Ramos (cell line): ENCODE results near the gene EFCC1.

Experiments used
- in situ Hi-C: fragments of 300-500 bp; cut with MboI; formaldehyde crosslinking; loops from one replicate; pipeline ENCODE4 v1.14.3; 2022; ENCODE audit warnings: low sequenced_read_pairs; ENCODE audit not compliant: unreplicated experiment

The EFCC1 gene

GRCh38 chr3:128994173-128994512 is 7.0 kb upstream of the EFCC1 start:
- in situ Hi-C loops: no loop called here

GRCh38 chr3:128994581-128995546 is 6.2 kb upstream of the EFCC1 start:
- in situ Hi-C loops: no loop called here

- in situ Hi-C loops: no loop called here
Observed at GRCh38 chr3:128995737-128996136, 5.4 kb upstream of the EFCC1 start.

DNA sequence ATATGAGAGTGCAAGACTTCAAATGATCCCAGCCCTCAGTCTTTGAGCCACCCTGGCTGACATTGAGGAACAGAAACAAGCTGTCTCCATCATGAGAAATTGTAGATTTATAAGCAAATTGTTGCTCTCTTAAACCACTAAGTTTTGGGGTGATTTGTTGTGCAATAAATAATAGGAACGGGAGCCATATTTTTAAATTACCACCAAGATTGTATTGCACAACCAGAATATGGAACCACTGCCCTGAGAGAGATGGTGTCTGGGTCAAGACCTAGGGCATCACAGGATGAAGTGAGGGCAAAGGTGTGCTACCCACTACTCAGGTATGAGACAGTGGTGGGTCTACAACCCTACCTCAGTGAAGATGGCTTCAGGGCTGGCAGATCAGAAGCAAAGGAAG is 4.9 kb upstream of the EFCC1 start:
- in situ Hi-C loops: no loop called here

- in situ Hi-C loops: no loop called here
Observed at GRCh38 chr3:128996726-128997125, 4.4 kb upstream of the EFCC1 start.

DNA sequence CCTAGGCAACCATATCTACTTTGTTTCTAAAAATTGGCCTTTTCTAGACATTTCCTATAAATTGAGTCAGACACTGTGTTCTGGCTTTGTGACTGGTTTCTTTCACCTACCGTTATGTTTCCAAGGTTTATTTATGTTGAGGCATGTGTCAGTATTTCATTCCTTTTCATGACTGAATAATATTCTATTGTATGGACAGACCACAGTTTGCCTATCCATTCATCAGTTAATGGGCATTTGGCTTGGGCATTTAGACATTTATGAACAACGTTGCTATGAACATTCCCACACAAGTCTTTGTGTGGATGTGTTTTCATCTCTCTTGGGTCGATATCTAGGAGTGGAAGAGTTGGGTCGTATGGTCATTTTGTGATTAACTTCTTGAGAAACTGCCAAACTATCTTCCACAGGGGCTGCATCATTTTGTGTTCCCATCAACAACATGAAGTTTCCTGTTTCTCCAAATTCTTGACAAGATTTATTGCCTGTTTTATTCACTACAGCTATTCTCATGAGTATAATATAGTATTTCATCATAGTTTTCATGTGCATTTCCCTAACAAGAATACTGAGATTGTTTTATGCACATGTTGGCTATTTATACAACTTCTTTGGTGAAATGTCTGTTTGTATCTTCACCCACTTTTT is 3.5 kb upstream of the EFCC1 start:
- in situ Hi-C loops: no loop called here

DNA sequence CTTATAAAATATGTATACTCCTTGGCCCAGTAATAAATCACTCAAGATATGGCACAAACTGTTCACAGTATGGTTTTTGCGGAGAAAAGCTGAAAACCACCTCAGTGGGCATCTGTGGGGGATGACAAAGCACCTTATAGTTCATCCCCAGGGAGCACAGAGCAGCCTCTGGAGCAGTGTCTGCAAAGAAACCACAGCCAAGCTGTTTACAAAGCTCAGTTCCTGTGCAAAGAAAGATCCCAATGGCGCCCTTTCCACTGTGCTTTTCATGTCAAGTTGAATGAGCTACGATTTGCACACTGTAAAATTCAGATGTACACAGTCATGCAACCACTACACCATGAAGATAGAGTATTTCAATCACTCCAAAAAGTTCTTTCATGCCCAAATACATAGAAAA is 2.5 kb upstream of the EFCC1 start:
- in situ Hi-C loops: no loop called here

- in situ Hi-C loops: no loop called here
Observed at GRCh38 chr3:128999102-128999501, 2.0 kb upstream of the EFCC1 start.

DNA sequence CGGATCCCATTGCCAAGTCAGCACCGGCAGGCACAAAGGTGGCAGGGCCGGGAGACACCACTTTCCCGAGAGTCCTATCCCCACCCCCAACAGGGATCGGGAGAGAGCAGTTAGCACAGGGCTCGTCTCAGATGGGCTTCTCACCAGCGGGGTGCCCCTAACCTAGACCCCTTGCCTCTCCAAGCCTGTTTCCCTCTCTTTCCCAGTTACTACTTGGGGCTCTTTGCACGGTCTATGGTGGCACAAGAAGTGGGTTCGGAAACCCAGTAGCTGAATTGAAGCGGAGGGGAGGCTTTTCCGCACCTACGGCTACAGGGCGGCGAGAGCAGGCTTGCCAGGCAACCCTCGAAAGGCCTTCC is 383 bp upstream of the EFCC1 start:
- in situ Hi-C loops: no loop called here

DNA sequence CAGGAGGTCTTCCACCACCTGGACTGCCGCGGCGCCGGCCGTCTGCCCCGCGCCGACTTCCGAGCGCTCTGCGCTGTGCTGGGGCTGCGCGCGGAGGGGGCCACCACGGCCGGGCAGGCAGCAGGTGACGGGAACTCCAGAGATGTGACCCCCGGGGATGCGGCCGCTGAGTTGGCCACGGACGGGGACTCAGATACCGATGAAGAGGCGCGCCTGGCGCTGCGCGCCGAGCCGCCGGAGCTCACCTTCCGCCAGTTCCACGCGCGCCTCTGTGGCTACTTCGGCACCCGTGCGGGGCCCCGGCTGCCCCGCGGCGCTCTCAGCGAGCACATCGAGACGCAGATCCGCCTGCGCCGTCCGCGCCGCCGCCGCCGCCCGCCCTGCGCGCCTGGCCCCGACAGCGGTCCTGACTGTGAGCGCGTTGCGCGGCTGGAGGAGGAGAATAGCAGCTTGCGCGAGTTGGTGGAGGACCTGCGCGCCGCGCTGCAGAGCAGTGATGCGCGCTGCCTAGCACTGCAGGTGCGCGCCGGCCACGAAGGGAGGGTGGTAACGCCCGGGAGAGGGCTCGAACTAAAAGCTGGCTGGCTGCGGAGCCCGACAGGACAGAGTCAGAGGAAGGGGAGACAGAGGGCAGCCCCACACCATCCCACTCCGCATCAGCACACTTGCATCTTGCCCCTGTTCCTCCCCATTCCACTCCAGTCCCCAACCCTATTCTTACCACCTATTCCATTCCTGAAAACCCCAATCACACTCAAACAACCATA is 885 bp downstream of the EFCC1 start:
- in situ Hi-C loops: no loop called here

DNA sequence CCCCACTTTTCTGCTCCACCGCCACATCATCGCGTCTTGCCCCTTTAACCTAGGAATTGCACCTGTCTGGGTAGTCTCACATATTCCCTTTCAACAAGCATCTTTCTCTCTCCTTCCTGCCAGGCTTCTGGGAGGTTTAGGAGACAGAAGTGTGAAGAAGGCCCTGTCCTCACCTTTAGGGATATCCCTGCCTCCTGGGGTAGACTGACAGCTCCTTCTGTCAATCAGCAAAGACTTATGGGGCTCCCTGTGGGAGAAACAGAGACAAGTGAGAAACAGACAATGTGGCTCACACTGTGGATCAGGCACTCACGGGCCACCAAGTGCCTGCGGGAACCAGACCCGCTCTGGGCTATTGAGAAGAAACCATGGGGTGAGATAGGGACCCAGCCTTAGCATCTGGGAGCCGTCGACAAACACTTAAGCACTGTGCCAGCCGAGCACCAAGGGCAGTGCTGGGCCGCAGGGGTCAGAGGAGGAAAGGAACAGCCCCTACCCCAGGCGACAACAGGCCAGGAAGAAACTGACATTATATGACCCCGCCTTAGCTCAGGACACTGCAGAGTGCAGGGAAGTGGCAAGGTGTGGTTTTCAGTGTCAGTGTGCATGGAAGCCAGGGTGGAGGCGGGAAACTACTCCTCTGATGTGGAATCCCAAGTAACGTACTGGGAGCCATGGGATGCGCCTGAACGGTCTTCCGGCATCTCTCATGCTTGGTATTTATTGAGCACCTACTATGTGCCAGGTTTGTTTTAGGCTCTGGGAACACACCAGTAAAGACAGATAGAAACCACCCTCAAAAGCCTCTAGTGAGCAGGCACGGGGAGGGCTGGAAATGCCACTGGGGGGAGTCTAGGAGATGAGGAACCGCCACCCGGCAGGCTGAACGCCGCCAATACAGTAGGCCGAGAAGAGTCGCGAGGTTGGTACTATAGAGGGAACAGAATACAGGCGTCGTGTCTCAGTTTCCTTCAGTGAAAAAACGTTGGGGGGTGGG is 1.8 kb downstream of the EFCC1 start:
- in situ Hi-C loops: no loop called here

DNA sequence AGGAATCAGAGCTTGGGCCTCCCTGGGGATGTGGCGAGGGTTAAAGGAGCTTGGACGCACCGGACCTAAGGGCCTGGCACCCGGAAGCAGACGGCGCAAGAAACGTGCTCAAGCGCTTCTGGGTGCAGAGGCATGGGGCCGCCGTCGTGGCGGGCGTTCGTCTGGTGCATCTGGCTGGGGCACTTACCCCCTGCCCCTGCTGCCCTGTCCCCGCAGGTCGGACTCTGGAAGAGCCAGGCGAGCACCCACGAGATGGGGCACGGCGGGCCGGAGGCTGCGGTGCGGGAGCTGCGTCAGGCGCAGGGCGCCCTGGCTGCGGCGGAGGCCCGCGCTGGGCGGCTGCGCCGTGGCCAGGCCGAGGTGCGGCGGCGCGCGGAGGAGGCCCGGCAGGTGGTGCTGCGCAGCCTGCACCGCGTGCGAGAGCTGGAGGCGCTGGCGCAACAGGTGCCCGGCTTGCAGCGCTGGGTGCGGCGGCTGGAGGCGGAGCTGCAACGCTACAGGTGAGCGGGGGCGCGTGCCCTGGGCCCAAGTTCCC is 2.5 kb downstream of the EFCC1 start:
- in situ Hi-C loops: no loop called here

DNA sequence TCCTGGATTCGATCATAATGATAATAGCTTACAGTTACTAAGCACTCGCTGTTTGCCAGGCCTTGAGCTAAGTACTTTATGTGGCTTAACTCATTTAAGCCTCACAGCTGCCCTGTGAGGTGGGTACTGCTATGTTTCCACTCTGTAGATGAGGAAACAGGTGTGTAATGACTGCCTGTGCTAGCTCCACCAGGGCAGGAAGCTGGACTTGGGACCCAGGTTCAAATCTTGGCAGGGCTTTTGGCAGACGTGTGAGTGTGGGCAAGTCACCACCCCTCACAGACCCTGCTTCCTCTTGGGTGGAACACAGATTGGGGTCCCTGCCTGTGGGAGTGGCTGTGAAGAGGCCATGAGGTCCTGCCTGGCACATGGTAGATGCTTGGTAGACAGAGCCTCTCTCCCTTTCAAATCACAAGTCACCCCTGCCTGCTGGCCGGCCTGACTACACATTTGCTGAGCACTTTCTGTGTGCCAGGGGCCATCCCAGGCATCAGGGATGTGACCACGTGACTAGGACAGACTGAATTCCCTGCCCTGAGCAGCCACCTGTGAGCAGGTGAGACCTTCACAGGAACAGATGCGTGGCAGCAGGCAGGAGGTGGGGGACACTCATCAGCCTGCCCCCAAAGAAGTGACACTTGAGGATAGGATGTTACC is 3.7 kb downstream of the EFCC1 start:
- in situ Hi-C loops: no loop called here

DNA sequence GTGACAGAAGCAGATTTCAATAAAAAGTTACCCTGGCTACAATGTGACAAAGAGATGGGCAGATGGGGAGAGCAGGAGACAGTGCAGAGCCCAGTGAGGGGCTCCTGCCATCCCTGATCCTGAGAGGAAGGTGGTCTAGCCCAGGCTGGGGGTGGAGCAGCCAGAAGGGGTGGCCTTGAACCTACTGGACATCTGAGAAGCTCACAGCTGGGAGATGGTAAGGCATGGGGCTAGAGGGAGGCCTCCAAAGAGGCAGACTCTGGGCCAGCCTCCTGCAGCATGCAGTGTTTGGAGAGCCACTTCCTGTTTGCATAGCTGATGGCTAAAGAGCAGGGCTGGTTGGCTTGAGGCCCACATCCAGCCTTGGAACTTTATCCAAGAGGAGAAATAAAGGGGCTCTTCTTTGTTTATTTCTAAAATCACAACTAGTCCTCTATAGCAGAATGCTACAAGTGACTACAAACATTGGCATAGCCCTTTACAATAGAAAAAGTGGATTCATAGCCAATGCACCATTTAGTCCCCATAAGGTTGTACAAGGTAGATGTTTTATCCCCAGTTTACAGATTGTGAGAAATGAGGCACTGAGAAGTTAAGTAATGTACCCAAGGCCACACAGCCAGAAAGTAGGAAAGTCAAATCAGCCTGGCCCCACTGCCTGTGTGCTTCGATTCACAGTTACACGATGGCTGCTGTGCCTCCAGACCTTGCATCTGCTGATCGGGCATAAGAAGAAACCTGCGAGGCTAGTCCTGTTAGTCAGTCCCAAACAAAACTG is 4.6 kb downstream of the EFCC1 start:
- in situ Hi-C loops: no loop called here

- in situ Hi-C loops: no loop called here
Observed at GRCh38 chr3:129006864-129007263, 5.8 kb downstream of the EFCC1 start.

GRCh38 chr3:129007792-129008191 is 6.7 kb downstream of the EFCC1 start:
- in situ Hi-C loops: no loop called here

DNA sequence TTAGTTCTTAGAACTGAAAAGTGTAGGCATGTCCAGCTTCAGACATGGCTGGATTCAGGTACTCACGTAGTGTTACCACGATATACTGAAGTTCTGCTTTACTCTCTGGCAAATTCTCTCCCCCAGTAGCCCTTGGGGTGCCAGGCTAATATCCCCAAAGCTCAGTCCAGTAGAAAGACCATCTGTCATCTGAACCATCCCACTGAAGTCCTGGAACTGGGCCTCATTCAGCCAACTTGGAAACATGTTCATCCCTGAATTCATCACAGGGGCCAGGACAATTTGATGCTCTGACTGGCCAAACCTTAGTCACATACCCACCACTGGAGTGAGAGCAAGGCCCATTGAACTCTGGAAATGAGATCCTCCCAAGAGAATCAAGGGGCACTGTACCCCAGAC is 8.2 kb downstream of the EFCC1 start:
- in situ Hi-C loops: no loop called here

DNA sequence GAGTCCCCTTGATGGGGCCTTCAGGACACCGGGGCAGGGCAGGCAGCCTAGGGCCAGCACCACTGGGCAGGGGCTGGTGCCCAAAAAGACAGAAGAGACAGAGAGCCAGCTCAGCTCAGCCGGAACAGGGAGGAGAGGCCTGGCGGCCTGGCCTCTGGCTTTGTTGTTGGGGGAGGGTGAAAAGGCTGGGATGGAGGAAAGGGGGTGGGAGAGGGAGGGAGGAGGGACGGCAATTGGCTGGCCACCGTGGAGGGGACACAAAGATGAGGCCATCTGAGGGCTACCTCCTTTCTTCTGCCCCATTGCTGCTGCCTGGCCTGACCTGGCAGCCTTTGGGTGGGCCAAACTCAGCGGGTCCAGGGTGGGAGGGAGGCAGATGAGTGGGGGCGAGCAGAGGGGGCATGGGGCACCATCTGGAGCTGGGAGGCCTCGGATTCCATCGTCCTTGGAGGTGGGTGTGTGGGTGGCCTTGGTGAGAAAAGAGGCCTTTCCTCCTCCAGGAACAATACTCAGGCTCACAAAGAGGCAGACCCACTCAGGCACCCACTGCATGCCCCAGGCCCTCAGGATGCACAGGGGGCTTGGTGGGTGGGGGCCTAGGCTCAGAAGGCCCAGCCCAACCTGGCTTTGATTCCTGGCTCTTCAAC is 9.3 kb downstream of the EFCC1 start:
- in situ Hi-C loops: no loop called here
